GM10847 (cell line): ENCODE results near the gene FOXC2.

ENCODE experiments used
- POLR2A ChIP-seq: IDR thresholded peaks from 2 replicates; pipeline ENCODE4 v1.6.1; 2011; ENCODE audit not compliant: insufficient read length; ENCODE audit errors: extremely low read depth

FOXC2 gene

GRCh38 chr16:86584071-86584685 lies 17.5 kb downstream of the FOXC2 start:
- TF ChIP-seq POLR2A = no peak

- no peak for TF ChIP-seq POLR2A
These were observed 18.4 kb downstream of the FOXC2 start for GRCh38 chr16:86584726-86585721.

GRCh38 chr16:86585821-86586611 lies 19.4 kb downstream of the FOXC2 start:
- TF ChIP-seq POLR2A = no peak

- TF ChIP-seq POLR2A = no peak
These were observed 20.9 kb downstream of the FOXC2 start for GRCh38 chr16:86587487-86587886.

- no peak for TF ChIP-seq POLR2A
These were observed 24.0 kb downstream of the FOXC2 start for GRCh38 chr16:86590501-86591144.

- TF ChIP-seq POLR2A = no peak
These were observed 24.6 kb downstream of the FOXC2 start for GRCh38 chr16:86591270-86591669.

GRCh38 chr16:86593913-86594620 lies 27.4 kb downstream of the FOXC2 start:
- no peak for TF ChIP-seq POLR2A

- TF ChIP-seq POLR2A = no peak
These were observed 28.1 kb downstream of the FOXC2 start for GRCh38 chr16:86594721-86595120.

GRCh38 chr16:86595983-86596605 lies 29.5 kb downstream of the FOXC2 start:
- TF ChIP-seq POLR2A = no peak

- TF ChIP-seq POLR2A = no peak
These were observed 30.7 kb downstream of the FOXC2 start for GRCh38 chr16:86597126-86597879.

GRCh38 chr16:86597880-86598606 lies 31.4 kb downstream of the FOXC2 start:
- no peak for TF ChIP-seq POLR2A
